ENCODE results near the gene RHOBTB3.
A peak's percentile ranks its signal among the peaks of the same experiment; 100 is the strongest.

Gene RHOBTB3

DNA sequence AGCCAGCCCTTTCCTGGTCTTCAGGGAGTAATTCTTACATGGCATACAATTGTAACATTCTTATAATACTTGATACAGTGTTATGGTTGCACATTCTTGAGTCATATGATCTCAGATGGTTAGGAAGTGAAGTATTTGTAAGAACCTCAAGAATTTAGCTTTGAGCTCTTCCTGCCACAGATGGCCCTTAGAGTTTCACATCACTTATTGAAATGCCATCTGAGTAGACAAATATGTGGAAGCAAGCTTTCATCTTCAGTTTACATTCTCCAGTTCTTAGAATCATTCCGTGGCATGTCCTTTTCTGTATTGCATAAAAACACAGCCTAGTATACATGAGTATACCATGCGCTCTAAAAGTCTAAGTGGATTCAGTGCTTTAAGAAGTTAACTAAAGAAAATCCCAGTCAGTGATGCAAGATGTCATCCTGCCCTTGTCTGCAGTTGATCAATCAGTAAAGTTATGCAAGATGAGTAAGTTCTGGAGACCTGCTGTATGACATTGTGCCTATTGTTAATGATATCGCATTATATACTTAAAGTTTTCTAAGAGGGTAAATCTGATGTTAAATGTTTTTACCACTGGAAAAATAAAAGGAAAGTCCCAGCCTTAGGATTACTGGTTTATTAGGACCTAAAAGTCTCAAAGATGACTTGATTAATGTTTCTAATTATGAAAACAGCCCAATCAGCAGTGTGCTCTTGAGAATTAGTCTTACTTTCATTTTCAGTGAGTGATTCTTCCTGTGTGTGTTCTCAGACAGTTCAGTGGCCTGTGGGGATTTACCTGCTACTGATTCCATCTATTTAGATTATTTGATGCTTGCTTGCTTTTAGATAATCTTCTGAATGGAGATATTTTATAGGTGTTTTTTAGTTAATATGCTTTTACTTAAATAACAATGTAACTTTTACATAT, 29.4 kb downstream of the RHOBTB3 start:
- Histone ChIP-seq H3K4me3 (peak overlapping the region; percentile 55), H3K27ac (peak overlapping the region; percentile 5 to 28)
- TF ChIP-seq CTCF (IDR thresholded peaks at IDR 0.05), result no peak
- no peak for DNase-seq (ENCODE audit: low spot score)

GRCh38 chr5:95761771-95762651, 30.9 kb downstream of the RHOBTB3 start:
- H3K4me3 ChIP-seq, result no peak overlapping the region
- no peak for DNase-seq (ENCODE audit: low spot score)
- H3K27ac ChIP-seq, result no peak overlapping the region
- TF ChIP-seq CTCF (IDR thresholded peaks at IDR 0.05), result no peak

GRCh38 chr5:95762652-95763041, 31.5 kb downstream of the RHOBTB3 start:
- Histone ChIP-seq H3K27ac (no peak overlapping the region), H3K4me3 (no peak overlapping the region)
- no peak for TF ChIP-seq CTCF (IDR thresholded peaks at IDR 0.05)
- DNase-seq (ENCODE audit: low spot score), result no peak

DNA sequence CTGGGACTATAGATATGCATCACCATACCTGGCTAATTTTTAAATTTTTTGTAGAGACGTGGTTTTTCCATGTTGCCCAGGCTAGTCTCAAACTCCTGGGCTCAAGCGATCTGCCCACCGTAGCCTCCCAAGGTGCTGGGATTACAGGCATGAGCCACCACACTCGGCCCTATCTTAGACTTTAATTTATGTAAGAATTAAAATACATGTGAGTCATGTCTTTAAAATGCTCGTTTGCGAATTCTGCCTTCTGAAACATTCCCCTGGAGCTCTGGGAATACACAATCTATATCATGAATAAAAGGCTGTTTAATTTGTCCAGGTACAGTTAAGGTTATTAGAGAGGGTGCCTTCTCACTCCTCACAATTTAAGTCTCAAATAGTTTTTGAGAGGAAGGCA, 32.8 kb downstream of the RHOBTB3 start:
- no peak for TF ChIP-seq CTCF (IDR thresholded peaks at IDR 0.05)
- no peak overlapping the region for H3K4me3 ChIP-seq
- DNase-seq (ENCODE audit: low spot score), result no peak
- no peak overlapping the region for H3K27ac ChIP-seq

DNA sequence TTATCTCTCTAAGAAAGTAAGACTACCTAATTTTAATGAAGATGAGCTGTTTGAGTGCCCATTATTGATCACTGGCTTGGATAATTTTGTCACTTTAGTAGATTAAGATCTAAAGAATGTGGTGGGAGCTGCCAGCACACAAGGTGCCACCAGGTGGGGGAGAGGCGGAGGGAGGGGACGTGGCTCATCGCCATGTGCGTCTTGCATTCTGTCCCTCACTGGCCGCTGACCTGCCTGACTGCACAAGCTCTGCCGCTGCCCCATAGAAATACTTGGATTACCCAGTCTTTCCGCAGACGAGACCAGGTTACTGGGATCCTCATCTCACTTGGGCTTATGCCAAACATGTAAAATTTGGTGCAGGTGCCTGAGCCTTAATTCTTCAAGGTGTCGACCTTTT, 37.6 kb downstream of the RHOBTB3 start:
- H3K4me3 ChIP-seq, result no peak overlapping the region
- H3K27ac ChIP-seq, result no peak overlapping the region
- no peak for DNase-seq (ENCODE audit: low spot score)
- TF ChIP-seq CTCF (IDR thresholded peaks at IDR 0.05), result no peak

- no peak for TF ChIP-seq CTCF (IDR thresholded peaks at IDR 0.05)
- Histone ChIP-seq H3K27ac (no peak overlapping the region), H3K4me3 (no peak overlapping the region)
- DNase-seq (ENCODE audit: low spot score), result no peak
These were observed 39.9 kb downstream of the RHOBTB3 start for GRCh38 chr5:95770830-95771708.
